Stimulated activated naive CD8-positive, alpha-beta T cell treated with anti-CD3 and anti-CD28 coated beads, Interleukin-15, amount 100 ng/mL, for 72 hours (primary cell): ENCODE results near the gene MANF.

Experiments
- ATAC-seq: fragments of 150-1000 bp; cut with Tn5 transposase; 2 replicates; pipeline ENCODE4 v1.10.0; 2021; ENCODE audit warnings: mild to moderate bottlenecking, moderate library complexity
- DNase-seq, 2 donors: peaks; one replicate each; pipeline ENCODE4 v3.0.0; 2021 to 2022
- H3K27ac Mint-ChIP-seq, 2 donors: one replicate each; pipeline ENCODE4 v1.8.0; 2022; ENCODE audit warnings: mild to moderate bottlenecking in 2 of 2, mixed read lengths in 2 of 2, moderate library complexity in 2 of 2
- H3K27me3 Mint-ChIP-seq: one replicate; pipeline ENCODE4 v1.8.0; 2022; ENCODE audit warnings: mixed read lengths
- H3K4me1 Mint-ChIP-seq: one replicate; pipeline ENCODE4 v1.8.0; 2022; ENCODE audit warnings: mild to moderate bottlenecking, mixed read lengths
- H3K4me3 Mint-ChIP-seq, 2 donors: one replicate each; pipeline ENCODE4 v1.8.0; 2022; ENCODE audit warnings: mild to moderate bottlenecking in 2 of 2, mixed read lengths in 2 of 2, moderate library complexity in 1 of 2
- H3K9me3 Mint-ChIP-seq, 2 donors: one replicate each; pipeline ENCODE4 v1.8.0; 2022; ENCODE audit warnings: mixed read lengths in 2 of 2

The MANF gene

GRCh38 chr3:51384726-51385473, at the start of gene MANF:
MANF (plus strand) TSS chr3:51385291; CDS start chr3:51385343, 52 bp downstream.
- Mint-ChIP-seq H3K9me3 (no peaks in the 10 kb centered on the region), H3K27ac (peak within 1 kb of the TSS; percentile 99), H3K27me3 (no peaks in the 10 kb centered on the region), H3K4me1 (peaks cover 65% of the 10 kb centered on the region), H3K4me3 (peak within 1 kb of the TSS; percentile 92 to 98)
- DNase-seq (peak; percentile 96 to 98), ATAC-seq (peak; percentile 98)

- Mint-ChIP-seq H3K4me3 (no peak overlapping the region), H3K9me3 (no peaks in the 10 kb centered on the region), H3K27ac (no peak overlapping the region), H3K27me3 (no peaks in the 10 kb centered on the region), H3K4me1 (no peaks in the 10 kb centered on the region)
- DNase-seq (no peak), ATAC-seq (no peak)
These were observed 48.8 kb upstream of the MANF start for GRCh38 chr3:51336261-51336660.

GRCh38 chr3:51337666-51338065, 47.4 kb upstream of the MANF start:
- Mint-ChIP-seq H3K9me3 (no peaks in the 10 kb centered on the region), H3K4me1 (no peaks in the 10 kb centered on the region), H3K27ac (no peak overlapping the region), H3K27me3 (no peaks in the 10 kb centered on the region), H3K4me3 (no peak overlapping the region)
- no peak for ATAC-seq
- DNase-seq = no peak

GRCh38 chr3:51338632-51339031, 46.5 kb upstream of the MANF start:
- H3K9me3 Mint-ChIP-seq = no peaks in the 10 kb centered on the region
- DNase-seq (no peak), ATAC-seq (no peak)
- no peak overlapping the region for H3K27ac Mint-ChIP-seq
- no peaks in the 10 kb centered on the region for H3K27me3 Mint-ChIP-seq
- no peaks in the 10 kb centered on the region for H3K4me1 Mint-ChIP-seq
- H3K4me3 Mint-ChIP-seq = no peak overlapping the region

- H3K27me3 Mint-ChIP-seq = no peaks in the 10 kb centered on the region
- H3K4me1 Mint-ChIP-seq = no peaks in the 10 kb centered on the region
- H3K9me3 Mint-ChIP-seq = no peaks in the 10 kb centered on the region
- peak overlapping the region in 1 of 2 donors; percentile 80 for H3K27ac Mint-ChIP-seq
- no peak for ATAC-seq
- no peak overlapping the region for H3K4me3 Mint-ChIP-seq
- no peak for DNase-seq
These were observed 44.9 kb upstream of the MANF start for GRCh38 chr3:51340013-51340829.

- Mint-ChIP-seq H3K4me1 (no peaks in the 10 kb centered on the region), H3K9me3 (no peaks in the 10 kb centered on the region), H3K27me3 (no peaks in the 10 kb centered on the region), H3K27ac (peak overlapping the region in 1 of 2 donors; percentile 22), H3K4me3 (no peak overlapping the region)
- ATAC-seq (no peak), DNase-seq (no peak)
These were observed 44.0 kb upstream of the MANF start for GRCh38 chr3:51340989-51341636.

- ATAC-seq (no peak), DNase-seq (no peak)
- Mint-ChIP-seq H3K4me3 (no peak overlapping the region), H3K27me3 (no peaks in the 10 kb centered on the region), H3K4me1 (no peaks in the 10 kb centered on the region), H3K9me3 (no peaks in the 10 kb centered on the region), H3K27ac (no peak overlapping the region)
These were observed 41.0 kb upstream of the MANF start for GRCh38 chr3:51343918-51344687.

GRCh38 chr3:51350751-51351150, 34.3 kb upstream of the MANF start:
- DNase-seq = no peak
- H3K27me3 Mint-ChIP-seq = no peaks in the 10 kb centered on the region
- ATAC-seq = no peak
- H3K9me3 Mint-ChIP-seq = no peaks in the 10 kb centered on the region
- H3K4me3 Mint-ChIP-seq = no peak overlapping the region
- H3K4me1 Mint-ChIP-seq = peaks cover 8% of the 10 kb centered on the region
- H3K27ac Mint-ChIP-seq = peak overlapping the region in 1 of 2 donors; percentile 48

- Mint-ChIP-seq H3K4me3 (no peak overlapping the region), H3K9me3 (no peaks in the 10 kb centered on the region), H3K27ac (no peak overlapping the region), H3K27me3 (no peaks in the 10 kb centered on the region), H3K4me1 (peaks cover 8% of the 10 kb centered on the region)
- DNase-seq = no peak
- no peak for ATAC-seq
These were observed 32.0 kb upstream of the MANF start for GRCh38 chr3:51353131-51353530.

- DNase-seq (no peak), ATAC-seq (no peak)
- no peaks in the 10 kb centered on the region for H3K9me3 Mint-ChIP-seq
- H3K27me3 Mint-ChIP-seq = no peaks in the 10 kb centered on the region
- peaks cover 8% of the 10 kb centered on the region for H3K4me1 Mint-ChIP-seq
- H3K4me3 Mint-ChIP-seq = no peak overlapping the region
- H3K27ac Mint-ChIP-seq = no peak overlapping the region
These were observed 31.4 kb upstream of the MANF start for GRCh38 chr3:51353691-51354090.

GRCh38 chr3:51354172-51354571, 30.9 kb upstream of the MANF start:
- ATAC-seq (no peak), DNase-seq (no peak)
- peaks cover 8% of the 10 kb centered on the region for H3K4me1 Mint-ChIP-seq
- H3K27me3 Mint-ChIP-seq = no peaks in the 10 kb centered on the region
- no peak overlapping the region for H3K4me3 Mint-ChIP-seq
- no peaks in the 10 kb centered on the region for H3K9me3 Mint-ChIP-seq
- H3K27ac Mint-ChIP-seq = peak overlapping the region in 1 of 2 donors; percentile 79

GRCh38 chr3:51354731-51355615, 30.1 kb upstream of the MANF start:
- H3K4me3 Mint-ChIP-seq = no peak overlapping the region
- no peak for DNase-seq
- no peak for ATAC-seq
- peaks cover 8% of the 10 kb centered on the region for H3K4me1 Mint-ChIP-seq
- H3K27me3 Mint-ChIP-seq = no peaks in the 10 kb centered on the region
- H3K27ac Mint-ChIP-seq = no peak overlapping the region
- no peaks in the 10 kb centered on the region for H3K9me3 Mint-ChIP-seq

GRCh38 chr3:51355891-51356578, 29.1 kb upstream of the MANF start:
- H3K4me1 Mint-ChIP-seq = peaks cover 8% of the 10 kb centered on the region
- no peaks in the 10 kb centered on the region for H3K9me3 Mint-ChIP-seq
- no peak overlapping the region for H3K27ac Mint-ChIP-seq
- DNase-seq = no peak
- H3K4me3 Mint-ChIP-seq = no peak overlapping the region
- no peak for ATAC-seq
- H3K27me3 Mint-ChIP-seq = no peaks in the 10 kb centered on the region

- Mint-ChIP-seq H3K27me3 (no peaks in the 10 kb centered on the region), H3K4me1 (peaks cover 8% of the 10 kb centered on the region), H3K27ac (no peak overlapping the region), H3K4me3 (no peak overlapping the region), H3K9me3 (no peaks in the 10 kb centered on the region)
- ATAC-seq = no peak
- no peak for DNase-seq
These were observed 27.2 kb upstream of the MANF start for GRCh38 chr3:51357856-51358255.
